G401.6 (cell line): Measurements from ENCODE around the gene FEM1B.

Source experiments
- FAIRE-seq: peaks from 2 replicates; lab custom pipeline; 2012; peaks lifted over from hg19 to GRCh38; lab: Jason Lieb, UNC

Gene FEM1B

GRCh38 chr15:68326711-68327354, 49.3 kb downstream of the FEM1B start:
- no peak for FAIRE-seq

DNA sequence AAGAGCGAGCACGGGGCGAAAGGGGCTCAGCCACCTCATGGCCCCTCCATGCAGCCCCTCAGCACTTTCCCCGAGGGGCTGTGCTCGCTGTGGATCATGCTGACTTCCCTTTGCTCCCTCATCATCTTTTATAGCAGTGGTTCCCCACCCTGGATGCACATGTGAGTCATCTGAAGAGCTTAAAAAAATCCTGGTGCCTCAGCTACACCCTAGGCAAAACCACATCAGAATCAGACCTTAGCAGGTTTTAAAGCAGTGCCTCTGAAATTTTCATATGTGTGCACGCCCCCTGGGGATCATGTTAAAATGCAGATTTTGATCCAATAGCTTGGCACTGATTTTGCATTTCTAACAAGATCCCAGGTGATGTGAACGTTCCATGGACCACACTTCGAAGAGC, 50.9 kb downstream of the FEM1B start:
- no peak for FAIRE-seq

- no peak for FAIRE-seq
Observed at GRCh38 chr15:68328964-68329363, 51.4 kb downstream of the FEM1B start.

DNA sequence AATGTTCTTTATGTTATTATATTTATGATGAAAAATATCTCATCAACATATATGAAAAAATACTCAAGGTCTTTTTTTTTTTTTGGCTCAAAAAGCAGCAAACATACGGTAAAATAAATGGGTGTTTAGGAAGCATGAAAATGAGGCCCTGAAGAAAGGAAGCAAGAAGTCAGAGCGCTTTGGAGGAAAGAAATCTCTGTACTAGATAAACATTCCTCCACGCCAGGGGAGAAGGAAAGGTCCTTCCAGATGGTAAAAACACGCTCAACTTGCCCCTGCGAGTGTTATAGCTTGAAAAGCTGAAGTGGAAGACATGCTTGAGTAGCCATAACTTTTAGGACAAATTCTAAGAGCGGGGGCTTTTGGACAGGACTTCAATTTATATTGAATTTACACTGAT, 52.9 kb downstream of the FEM1B start:
- no peak for FAIRE-seq

DNA sequence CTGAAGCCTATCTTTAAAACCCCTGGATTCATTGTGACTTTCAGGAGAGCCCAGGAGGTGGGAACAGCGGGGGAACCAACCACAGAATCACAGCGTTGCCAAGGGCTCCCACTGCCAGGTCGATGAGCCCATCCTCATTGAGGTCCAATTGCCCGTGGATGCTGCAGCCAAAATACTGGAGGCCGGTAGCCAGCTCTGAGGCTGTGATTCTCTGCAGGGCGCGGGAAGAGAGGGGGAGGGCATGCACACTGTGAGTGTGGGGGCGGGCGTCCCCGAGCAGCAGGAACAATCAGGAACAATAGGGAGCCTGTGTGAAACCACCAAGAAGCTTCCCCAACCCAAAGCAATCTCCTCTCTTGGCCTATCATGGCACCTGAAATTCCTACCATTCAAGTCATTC, 53.4 kb downstream of the FEM1B start:
- no peak for FAIRE-seq

- FAIRE-seq = no peak
Observed at GRCh38 chr15:68332266-68332665, 54.7 kb downstream of the FEM1B start.

DNA sequence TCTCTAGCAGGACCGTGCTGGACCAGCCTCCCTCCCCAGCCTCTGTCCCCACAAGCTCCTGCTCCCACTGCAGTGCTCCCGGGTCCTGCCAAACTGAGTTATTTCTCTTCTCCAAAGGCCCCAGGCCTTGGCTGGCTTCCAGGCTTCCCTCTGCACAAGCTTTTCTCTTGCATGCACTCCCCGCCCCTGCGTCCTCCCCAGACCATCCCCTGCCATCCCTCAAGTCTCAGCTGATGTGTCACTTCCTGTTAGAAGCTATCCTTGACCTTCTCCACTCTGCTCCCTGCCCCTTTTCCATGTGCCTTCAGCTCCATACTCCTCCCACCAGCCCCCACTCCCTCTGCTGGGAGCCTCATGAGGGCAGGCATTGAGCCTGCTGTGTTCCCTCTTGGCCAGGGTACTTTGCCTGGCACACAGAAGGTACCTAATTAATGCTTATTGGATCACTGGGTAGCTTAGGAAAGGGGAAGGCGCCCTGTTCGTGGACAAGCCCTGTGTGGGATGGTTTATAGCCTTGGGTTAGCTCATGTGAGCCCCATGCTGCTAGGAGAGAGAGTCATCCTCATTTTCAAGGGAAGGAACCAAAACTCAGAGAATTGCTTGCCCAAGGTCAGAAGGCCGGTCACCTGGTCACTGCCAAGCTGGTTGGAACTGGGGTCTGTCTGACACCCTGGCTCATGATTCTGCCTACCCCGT, 56.4 kb downstream of the FEM1B start:
- FAIRE-seq = no peak

DNA sequence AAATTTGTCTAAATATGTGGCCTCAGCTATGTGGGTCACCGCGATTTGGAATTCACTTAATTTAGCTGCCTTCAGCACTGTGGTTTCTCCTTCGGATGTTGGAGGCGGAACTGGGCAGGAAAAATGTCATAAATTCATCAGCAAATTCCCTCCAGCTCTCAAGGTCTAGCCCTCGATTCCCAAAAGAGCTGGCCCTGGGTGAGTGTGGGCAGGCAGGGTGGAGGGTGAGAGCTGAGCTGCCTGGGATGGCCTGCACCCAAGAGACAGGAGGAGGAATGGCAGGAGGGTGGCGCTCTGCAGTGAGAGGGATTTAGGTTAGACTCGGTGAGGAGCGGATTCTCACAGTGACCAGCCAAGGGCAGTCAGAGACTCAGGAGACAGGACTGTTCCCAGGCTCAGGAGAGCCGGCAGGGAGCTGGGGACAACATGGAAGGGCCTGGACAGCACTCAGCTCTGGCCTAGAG, 57.1 kb downstream of the FEM1B start:
- no peak for FAIRE-seq

- FAIRE-seq = no peak
Observed at GRCh38 chr15:68335251-68335650, 57.7 kb downstream of the FEM1B start.

GRCh38 chr15:68335655-68336054, 58.1 kb downstream of the FEM1B start:
- FAIRE-seq = no peak

- FAIRE-seq = no peak
Observed at GRCh38 chr15:68336516-68336915, 59.0 kb downstream of the FEM1B start.

GRCh38 chr15:68337826-68338225, 60.3 kb downstream of the FEM1B start:
- FAIRE-seq = no peak

- FAIRE-seq = no peak
Observed at GRCh38 chr15:68339481-68339880, 61.9 kb downstream of the FEM1B start.

- FAIRE-seq = no peak
Observed at GRCh38 chr15:68340726-68341671, 63.5 kb downstream of the FEM1B start.

DNA sequence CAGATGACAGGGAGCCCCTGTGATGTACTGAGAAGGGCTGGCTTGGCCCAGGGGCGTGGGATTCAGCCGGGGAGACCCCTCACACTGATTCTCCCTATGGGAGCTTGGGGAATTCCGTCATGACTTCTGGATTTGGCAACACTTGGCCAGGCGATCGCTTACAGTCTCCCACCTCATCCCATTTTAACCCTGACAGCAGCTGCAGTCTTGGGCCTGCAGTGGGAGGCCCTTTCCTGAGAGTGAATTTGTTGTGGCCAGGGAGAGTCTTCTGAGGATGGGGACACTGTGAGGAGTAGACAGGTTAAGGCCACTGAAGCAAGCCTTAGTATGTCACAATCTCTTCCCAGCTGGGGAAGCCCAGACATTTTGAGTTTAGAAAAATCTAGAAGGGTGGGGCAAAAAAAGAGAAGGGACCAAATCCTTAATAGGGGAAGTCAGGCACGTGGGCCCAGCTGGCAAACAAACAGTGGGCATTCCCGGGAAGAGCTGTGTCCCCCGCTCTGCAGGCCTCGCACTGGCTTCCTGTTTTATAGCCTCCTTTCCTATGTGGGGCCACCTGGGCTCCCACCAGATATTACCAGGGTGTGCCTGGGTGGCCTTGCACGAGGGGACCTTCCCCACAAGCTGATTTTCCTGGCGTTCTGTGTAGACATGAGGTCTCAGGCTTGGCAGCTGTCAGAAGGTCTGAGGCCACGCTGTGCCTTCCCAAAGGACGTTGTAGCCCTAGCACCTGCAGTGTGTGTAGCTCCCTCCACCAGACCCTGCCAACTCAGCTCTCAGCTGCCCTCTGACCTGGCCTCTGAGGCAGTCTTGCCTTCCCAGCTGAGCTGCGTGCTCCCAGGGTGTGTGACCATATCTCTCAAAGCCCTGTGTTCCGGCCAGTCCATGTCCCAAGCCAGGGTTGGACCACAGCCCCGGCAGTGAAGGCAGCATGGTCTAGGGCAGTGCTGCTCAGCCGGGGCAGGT, 64.5 kb downstream of the FEM1B start:
- no peak for FAIRE-seq

- FAIRE-seq = no peak
Observed at GRCh38 chr15:68343579-68344225, 66.2 kb downstream of the FEM1B start.

- no peak for FAIRE-seq
Observed at GRCh38 chr15:68344600-68344999, 67.1 kb downstream of the FEM1B start.
